Testis (tissue), 3 donors: ENCODE measurements around the gene GDPD1. TPM values are rescaled to one million over a fixed set of nuclear protein-coding genes. Genes with fewer than 3 reads are reported as not detected.

Experiments used
- DNase-seq: peaks from one replicate; pipeline ENCODE4 v3.0.0-alpha.2; 2019
- H3K27ac ChIP-seq, 2 donors: fragments of 200-600 bp; sonication (generic); one replicate each; pipeline ENCODE4 v1.5.1; 2019
- H3K27me3 ChIP-seq: fragments of 200-600 bp; sonication (generic); one replicate; pipeline ENCODE4 v1.5.1; 2019
- H3K36me3 ChIP-seq: fragments of 200-600 bp; sonication (generic); one replicate; pipeline ENCODE4 v1.5.1; 2017; ENCODE audit warnings: low read depth; ENCODE audit errors: missing control alignments
- H3K4me1 ChIP-seq: fragments of 200-600 bp; sonication (generic); one replicate; pipeline ENCODE4 v1.5.1; 2019
- H3K4me3 ChIP-seq, 2 donors: fragments of 200-600 bp; sonication (generic); one replicate each; pipeline ENCODE4 v1.5.1; 2017 to 2019
- H3K9me3 ChIP-seq: fragments of 200-600 bp; sonication (generic); one replicate; pipeline ENCODE4 v1.5.1; 2017
- POLR2A ChIP-seq: fragments of 450-650 bp; IDR thresholded peaks from one replicate; pipeline ENCODE4 v1.6.1; 2017; ENCODE audit warnings: antibody characterized with exemption, mild to moderate bottlenecking, moderate library complexity
- WGBS, 2 donors: methylation state at CpG; one replicate each; pipeline ENCODE4 v1.1.5; 2018; 5-methylcytosine and 5-hydroxymethylcytosine counted together
- intact Hi-C: fragments of 100-400 bp; cut with DNase I; formaldehyde crosslinking; loops from one replicate; pipeline ENCODE4 v1.15.1; 2023; ENCODE audit warnings: low total_unique reads
- polyA plus RNA-seq: library from polyadenylated mRNA; stranded (reverse); fragments of 350-450 nt; fragmentation: Illumina TruSeq; extraction: RNeasy Lipid Tissue Mini Kit (QIAGEN cat#74804); gene quantifications from one replicate; pipeline ENCODE4 v1.2.3, GENCODE V29; 2014; ENCODE audit warnings: low read depth, low replicate concordance; ENCODE audit not compliant: insufficient read depth
- total RNA-seq, 2 donors: library from RNA; depleted of rRNA; stranded (reverse); fragments of >200 nt; gene quantifications; one replicate each; pipeline ENCODE4 v1.2.3, GENCODE V29; 2016
- TF ChIP-seq, protein P1 (sequence below), 3 experiments: fragments of 450-650 bp in 2 of 3; fragments of 200-600 bp in 1 of 3; sonication (generic) in 1 of 3; IDR thresholded peaks; one replicate each; pipeline ENCODE4 v1.5.1; 2016 to 2019; ENCODE audit warnings: antibody characterized with exemption in 3 of 3, mild to moderate bottlenecking in 2 of 3, moderate library complexity in 1 of 3

Gene GDPD1
- total and polyA plus RNA-seq, 3 donors from 2014 or later = 9.6 to 27.7 (median 11.7) TPM

DNA sequence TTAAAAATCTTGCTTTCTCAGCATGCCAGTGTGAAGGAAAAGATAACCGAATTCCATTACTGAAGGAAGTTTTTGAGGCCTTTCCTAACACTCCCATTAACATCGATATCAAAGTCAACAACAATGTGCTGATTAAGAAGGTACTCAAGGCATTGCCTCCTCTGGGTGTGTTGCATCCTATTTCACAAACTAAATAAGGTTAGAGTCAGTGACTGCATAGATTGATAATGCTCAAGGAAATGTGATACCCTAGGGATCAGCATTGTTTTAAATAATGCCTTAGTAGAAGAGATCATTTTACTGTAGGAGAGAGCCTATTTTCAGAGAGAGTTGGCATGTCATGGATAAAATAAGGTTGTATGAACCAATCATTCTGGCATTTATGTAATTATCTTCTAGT is 36.8 kb downstream of the GDPD1 start:
- no peak overlapping the region for H3K4me3 ChIP-seq
- no peak for DNase-seq
- no peaks in the 10 kb centered on the region for H3K36me3 ChIP-seq
- TF ChIP-seq, protein P1, sequence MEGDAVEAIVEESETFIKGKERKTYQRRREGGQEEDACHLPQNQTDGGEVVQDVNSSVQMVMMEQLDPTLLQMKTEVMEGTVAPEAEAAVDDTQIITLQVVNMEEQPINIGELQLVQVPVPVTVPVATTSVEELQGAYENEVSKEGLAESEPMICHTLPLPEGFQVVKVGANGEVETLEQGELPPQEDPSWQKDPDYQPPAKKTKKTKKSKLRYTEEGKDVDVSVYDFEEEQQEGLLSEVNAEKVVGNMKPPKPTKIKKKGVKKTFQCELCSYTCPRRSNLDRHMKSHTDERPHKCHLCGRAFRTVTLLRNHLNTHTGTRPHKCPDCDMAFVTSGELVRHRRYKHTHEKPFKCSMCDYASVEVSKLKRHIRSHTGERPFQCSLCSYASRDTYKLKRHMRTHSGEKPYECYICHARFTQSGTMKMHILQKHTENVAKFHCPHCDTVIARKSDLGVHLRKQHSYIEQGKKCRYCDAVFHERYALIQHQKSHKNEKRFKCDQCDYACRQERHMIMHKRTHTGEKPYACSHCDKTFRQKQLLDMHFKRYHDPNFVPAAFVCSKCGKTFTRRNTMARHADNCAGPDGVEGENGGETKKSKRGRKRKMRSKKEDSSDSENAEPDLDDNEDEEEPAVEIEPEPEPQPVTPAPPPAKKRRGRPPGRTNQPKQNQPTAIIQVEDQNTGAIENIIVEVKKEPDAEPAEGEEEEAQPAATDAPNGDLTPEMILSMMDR (IDR thresholded peaks at IDR 0.05) = no peak
- no peak for TF ChIP-seq POLR2A
- intact Hi-C loops = no loop called here
- no peaks in the 10 kb centered on the region for H3K27me3 ChIP-seq
- no peak overlapping the region for H3K27ac ChIP-seq
- no peaks in the 10 kb centered on the region for H3K4me1 ChIP-seq
- no peaks in the 10 kb centered on the region for H3K9me3 ChIP-seq
- 65 to 68% methylated on average over 2 of the region's 2 CpGs for WGBS, 2 donors

DNA sequence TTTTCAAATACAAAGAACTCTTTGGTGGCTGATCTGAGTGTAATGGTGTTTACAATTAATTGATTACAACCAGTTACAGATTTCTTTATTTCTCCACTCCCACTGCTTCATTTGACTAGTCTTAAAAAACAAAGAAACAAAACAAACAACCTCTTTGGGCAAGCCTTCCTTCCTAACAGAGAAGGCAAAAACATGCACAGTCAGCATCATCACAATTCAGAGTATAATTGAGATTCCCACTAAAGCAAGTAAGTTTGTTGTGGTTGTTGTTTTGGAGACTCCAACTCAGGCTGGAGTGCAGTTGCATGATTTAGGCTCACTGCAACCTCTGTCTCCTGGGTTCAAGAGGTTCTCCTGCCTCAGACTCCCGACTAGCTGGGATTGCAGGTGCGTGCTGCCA is 40.4 kb downstream of the GDPD1 start:
- TF ChIP-seq, protein P1 (IDR thresholded peaks at IDR 0.05) = no peak
- no peak for TF ChIP-seq POLR2A
- H3K27me3 ChIP-seq = no peaks in the 10 kb centered on the region
- H3K4me1 ChIP-seq = no peaks in the 10 kb centered on the region
- no peaks in the 10 kb centered on the region for H3K9me3 ChIP-seq
- no peak overlapping the region for H3K4me3 ChIP-seq
- no peak for DNase-seq
- no peak overlapping the region for H3K27ac ChIP-seq
- 95 to 97% methylated on average over 2 of the region's 2 CpGs for WGBS, 2 donors
- no peaks in the 10 kb centered on the region for H3K36me3 ChIP-seq
- intact Hi-C loops = no loop called here

DNA sequence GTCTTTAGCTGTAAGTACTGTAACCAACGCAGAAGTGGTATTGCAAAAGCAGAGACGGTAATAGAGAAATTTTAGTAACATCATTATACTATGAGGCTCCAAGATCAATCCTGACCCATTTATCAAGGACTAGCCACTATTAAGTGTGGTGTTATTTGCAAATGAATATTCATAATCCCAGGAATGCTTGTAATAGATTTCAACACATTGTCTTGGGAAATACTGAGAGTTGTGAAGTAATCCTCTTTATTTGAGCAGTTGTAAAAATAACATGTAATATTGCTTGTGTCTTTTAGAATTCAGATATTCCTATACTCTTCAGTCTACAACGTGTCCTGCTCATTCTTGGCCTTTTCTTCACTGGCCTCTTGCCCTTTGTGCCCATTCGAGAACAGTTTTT is 46.4 kb downstream of the GDPD1 start:
- Histone ChIP-seq H3K9me3 (no peaks in the 10 kb centered on the region), H3K4me1 (no peaks in the 10 kb centered on the region), H3K27ac (no peak overlapping the region), H3K27me3 (no peaks in the 10 kb centered on the region), H3K36me3 (no peaks in the 10 kb centered on the region), H3K4me3 (no peak overlapping the region)
- intact Hi-C loops = no loop called here
- no peak for DNase-seq
- TF ChIP-seq, protein P1 (IDR thresholded peaks at IDR 0.05) = no peak
- TF ChIP-seq POLR2A = no peak
- WGBS, 2 donors = 80 to 84% methylated on average over 4 of the region's 4 CpGs

DNA sequence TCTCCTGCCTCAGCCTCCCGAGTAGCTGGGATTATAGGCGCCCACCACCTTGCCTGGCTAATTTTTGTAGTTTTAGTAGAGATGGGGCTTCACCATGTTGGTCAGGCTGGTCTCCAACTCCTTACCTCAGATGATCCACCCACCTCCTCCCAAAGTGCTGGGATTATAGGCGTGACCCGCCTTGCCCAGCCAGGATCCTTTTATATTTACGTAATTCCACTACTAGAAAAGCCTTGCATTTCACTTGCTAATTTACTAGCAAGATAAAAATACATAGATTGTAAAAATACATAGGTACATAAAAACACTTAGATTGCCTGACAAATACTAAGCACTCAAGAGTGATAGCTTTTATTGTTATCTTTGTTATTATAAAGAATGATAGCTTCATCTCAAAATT is 47.5 kb downstream of the GDPD1 start:
- intact Hi-C loops = no loop called here
- no peak for TF ChIP-seq POLR2A
- TF ChIP-seq, protein P1 (IDR thresholded peaks at IDR 0.05) = no peak
- Histone ChIP-seq H3K27me3 (no peaks in the 10 kb centered on the region), H3K9me3 (no peaks in the 10 kb centered on the region), H3K36me3 (no peaks in the 10 kb centered on the region), H3K27ac (no peak overlapping the region), H3K4me3 (no peak overlapping the region), H3K4me1 (no peaks in the 10 kb centered on the region)
- 96 to 99% methylated on average over 5 of the region's 5 CpGs for WGBS, 2 donors
- no peak for DNase-seq

DNA sequence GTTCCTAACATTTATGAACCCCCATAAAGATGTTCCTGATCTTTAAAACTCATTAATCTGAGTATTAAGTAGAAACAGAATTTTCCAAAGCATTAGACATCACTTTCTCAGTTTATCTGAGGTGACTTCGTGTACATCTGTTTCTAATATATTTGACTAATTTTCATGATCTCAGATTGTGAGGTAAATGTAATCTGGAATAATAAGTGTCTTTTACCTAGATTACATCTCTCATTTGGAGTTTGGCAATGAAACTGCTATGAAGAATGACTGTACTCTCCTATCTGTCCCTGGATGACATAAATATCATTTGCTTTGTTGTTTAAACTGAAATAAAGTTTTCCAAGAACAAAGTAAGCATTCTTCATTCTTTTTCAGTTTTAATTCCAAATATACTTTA is 55.3 kb downstream of the GDPD1 start:
- H3K27ac ChIP-seq = no peak overlapping the region
- H3K4me1 ChIP-seq = no peaks in the 10 kb centered on the region
- H3K9me3 ChIP-seq = no peaks in the 10 kb centered on the region
- intact Hi-C loops = no loop called here
- TF ChIP-seq POLR2A = no peak
- TF ChIP-seq, protein P1 (IDR thresholded peaks at IDR 0.05) = no peak
- 69 to 74% methylated on average over 1 of the region's 1 CpG for WGBS, 2 donors
- H3K27me3 ChIP-seq = no peaks in the 10 kb centered on the region
- H3K36me3 ChIP-seq = no peaks in the 10 kb centered on the region
- H3K4me3 ChIP-seq = no peak overlapping the region
- no peak for DNase-seq
